SK-N-DZ (cell line): ENCODE measurements around the gene WDR70.
"Not testable (repeated sequence)": the region's sequence is repeated elsewhere in the genome, so short reads cannot be mapped to it uniquely, and the experiment has no call there.

Experiments used
- DNase-seq: peaks from one replicate; pipeline ENCODE4 v3.0.0-alpha.2; 2015; ENCODE audit warnings: low spot score

WDR70 gene

DNA sequence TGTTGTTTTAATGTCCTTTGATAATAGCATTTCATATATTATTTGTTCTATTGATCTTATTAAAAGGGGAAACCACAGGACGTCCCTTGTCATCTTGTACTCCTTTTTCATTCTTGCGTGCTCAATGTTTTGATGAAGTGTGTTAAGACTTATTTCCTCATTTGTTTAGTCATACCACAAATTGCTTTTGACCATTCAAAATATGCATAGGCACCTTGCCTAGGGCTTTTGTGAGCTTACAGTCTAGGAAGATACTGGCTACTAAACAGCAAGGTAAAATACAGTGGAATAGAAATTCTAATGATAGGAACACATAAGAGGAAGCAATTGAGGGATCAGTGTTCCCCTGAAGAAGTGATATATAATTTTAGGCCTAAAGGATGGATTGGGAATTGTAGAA is 190.3 kb downstream of the WDR70 start:
- no peak for DNase-seq

DNA sequence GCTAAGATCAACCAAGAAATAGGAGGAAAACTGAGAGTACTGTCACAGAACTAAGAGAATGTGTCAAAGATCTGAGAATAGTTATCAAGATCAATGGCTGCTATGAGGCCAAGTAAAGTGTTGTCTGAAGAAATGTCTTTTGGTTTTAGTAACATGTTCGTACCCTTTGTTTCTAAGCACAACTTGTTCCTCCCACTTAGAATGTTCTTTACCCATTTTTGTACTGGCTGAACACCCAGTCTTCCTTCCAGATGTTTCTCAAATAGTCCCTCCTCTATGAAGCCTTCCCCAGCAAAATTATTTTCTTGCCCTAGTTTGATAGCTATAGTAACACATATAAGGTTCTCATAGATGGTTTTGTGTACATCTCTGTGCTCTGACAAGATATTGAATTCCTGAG is 191.5 kb downstream of the WDR70 start:
- no peak for DNase-seq

DNA sequence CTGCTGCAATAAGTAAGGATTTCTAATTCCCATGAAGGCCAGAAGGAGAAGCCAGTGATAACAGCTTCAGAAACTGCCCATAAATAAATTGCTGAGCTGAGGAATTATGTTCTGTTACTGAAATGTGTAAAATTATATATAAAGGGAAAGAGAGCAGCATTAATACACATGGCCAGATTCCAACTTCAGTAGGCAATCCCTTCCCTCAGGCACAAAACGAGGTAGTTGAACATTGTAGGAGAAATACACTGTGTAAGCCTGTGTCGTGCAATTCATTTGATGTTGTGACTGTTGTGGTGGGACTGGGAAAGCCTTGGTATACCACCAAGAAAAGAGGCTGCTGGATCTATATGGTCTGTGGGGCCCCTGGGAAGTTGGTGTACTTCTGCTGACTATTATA is 192.9 kb downstream of the WDR70 start:
- DNase-seq, result no peak

DNA sequence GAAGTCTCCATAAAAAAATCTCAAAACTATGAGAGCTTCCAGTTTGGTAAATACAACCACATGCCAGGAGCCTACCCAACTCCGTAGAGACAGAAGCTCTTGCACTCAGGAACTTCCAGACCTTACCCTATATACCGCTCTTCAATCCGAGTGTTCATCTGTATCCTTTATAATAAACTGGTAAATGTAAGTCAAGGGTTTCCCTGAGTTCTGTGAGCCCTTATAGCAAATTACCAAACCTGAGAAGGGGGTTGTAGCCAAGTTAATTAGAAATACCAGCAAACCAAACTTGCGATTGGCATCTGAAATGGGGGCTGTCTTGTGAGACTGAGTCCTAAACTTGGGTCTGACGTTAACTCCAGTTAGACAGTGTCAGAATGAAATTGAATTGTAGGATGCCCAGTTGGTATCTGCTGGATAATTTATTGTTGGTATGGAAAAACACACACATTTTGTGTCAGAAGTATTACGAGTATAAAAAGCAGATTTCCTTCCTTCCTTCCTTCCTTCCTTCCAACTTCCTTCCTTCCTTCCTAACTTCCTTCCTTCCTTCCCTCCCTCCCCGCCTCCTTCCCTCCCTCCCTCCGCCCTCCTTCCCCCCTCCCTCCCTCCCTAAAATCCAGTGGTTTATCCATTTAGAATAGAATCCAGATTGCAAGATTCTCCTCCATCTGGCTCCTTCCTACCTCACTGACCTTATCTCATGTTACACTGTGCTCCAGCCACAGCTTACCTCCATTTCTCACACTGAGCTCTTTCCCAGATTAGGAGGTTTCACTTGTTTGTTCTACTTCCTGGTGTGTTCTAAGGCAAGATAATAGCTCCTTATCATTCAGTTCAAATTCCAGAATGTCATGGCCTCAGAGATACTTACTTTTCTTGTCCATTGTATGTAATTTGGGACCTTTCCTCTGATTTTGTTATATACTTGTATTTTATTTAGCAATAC is 196.7 kb downstream of the WDR70 start:
- DNase-seq, result no peak

DNA sequence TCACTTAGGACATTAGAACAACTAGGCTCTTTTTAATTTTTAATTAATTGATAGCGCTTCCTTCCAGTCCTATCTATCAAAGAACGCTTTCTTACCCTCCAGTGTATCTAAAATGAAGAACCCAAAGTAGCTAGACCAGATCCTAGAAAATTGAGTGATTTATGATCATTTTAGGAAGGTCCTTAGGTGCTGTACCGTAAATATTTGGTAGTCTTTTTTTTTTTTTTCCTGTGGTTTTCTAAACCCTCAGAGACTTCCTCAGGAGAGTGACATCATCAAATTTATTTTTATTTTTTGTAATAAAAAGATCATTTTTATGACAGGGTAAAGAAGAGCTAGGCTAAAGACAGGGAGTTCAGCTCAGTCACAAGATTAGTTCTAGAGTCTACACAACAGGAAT is 197.4 kb downstream of the WDR70 start:
- no peak for DNase-seq

DNA sequence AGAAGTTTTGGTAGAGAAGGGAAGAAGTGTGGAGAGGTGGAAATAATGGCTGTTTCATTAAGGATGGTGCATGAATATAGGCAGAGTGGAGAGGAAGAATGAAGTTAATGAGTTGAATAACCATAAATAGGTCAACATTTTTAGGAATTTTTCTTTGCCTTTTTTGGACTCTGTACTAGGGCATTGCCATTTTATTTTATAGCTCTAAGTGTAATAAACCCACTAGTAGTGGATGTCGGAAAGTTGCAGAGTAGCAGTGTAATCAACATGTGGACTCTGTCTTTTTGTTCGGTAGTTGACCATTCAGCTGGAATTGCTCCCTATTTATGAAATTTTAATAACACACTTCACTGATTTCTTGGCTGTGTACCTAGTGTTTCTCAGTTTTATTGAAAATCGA is 199.1 kb downstream of the WDR70 start:
- DNase-seq, result no peak

DNA sequence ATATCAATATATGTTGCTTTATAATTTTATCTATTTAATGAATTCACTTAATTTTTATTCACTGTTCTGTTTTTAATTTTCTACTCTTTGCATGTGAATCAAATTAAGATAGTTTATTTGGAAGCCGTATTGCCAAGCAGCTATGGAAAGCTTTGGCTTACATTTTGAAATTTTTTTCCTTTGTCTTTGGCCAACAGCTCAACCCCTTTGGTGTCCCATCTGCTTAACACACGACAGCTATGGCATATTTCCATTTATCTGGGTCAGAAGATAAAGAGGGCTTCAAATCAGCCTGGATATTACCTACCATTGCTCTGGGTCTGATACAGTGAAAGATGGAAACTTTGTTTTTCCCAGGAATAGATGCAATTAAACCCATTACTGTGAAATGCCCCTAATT is 201.0 kb downstream of the WDR70 start:
- DNase-seq, result no peak

DNA sequence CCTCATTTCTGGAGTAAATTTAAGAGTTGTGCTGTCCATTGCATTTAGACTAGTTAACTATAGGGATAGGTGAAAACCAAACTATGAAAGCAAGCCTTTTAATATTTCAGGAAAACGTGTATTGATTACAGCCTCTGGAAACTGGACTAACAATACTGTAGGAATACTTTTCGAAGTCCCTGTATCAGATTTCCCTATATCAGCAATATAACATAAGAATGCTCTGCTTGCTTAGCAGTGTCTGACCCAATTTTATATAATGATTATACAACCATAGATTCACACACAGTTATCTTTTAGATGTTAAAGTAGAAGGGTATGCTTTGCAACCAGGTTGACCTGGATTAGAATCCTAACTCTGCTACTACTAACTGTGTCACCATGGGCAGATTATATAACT is 203.1 kb downstream of the WDR70 start:
- no peak for DNase-seq

DNA sequence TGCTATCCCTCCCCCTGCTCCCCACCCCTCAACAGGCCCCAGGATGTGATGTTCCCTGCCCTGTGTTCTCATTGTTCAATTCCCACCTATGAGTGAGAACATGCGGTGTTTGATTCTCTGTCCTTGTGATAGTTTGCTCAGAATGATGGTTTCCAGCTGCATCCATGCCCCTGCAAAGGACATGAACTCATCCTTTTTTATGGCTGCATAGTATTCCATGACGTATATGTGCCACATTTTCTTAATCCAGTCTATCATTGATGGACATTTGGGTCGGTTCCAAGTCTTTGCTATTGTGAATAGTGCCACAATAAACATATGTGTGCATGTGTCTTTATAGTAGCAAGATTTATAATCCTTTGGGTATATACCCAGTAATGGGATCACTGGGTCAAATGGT is 214.2 kb downstream of the WDR70 start:
- not testable (repeated sequence) for DNase-seq

DNA sequence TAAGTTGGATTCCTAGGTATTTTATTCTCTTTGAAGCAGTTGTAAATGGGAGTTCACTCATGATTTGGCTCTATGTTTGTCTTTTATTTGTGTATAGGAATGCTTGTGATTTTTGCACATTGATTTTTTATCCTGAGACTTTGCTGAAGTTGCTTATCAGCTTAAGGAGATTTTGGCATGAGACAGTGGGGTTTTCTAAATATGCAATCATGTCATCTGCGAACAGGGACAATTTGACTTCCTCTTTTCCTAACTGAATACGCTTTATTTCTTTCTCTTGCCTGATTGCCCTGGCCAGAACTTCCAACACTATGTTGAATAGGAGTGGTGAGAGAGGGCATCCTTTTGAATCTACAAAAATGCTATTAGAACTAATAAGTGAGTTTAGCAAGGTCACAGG is 215.7 kb downstream of the WDR70 start:
- DNase-seq, result not testable (repeated sequence)

DNA sequence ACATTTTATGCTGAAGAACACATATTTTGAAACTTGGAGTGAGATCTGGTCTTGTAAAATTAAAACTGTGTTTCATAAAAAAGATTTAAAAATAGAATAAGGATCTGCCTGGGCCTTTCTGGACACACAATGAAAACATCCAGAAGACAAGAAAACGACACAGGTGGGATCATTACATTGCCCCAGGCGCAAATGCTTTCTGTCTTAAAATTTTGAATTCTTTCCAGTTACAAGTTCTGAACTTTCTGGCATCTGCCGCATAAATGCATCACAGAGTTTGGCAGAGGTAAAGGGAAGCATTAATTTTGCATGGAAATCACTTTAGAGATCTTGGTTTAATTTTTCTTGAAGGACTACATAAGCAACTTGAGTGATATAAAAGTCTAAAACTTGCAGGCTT is 219.6 kb downstream of the WDR70 start:
- no peak for DNase-seq

DNA sequence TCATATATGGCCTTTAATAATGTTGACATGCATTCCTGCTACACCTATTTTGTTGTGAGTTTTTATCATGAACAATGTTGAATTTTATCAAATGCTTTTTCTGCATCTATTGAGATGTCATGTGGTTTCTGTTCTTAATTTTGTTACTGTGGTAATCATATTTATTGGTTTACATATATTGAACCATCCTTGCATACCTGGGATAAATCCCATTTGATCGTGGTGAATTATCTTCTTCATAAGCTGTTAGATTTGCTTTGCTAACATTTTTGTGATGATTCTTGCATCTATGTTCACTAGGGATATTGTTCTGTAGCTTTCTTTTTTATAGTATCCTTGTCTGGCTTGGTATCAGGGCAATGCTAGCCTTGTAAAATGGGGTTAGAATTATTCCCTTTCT is 222.0 kb downstream of the WDR70 start:
- no peak for DNase-seq

DNA sequence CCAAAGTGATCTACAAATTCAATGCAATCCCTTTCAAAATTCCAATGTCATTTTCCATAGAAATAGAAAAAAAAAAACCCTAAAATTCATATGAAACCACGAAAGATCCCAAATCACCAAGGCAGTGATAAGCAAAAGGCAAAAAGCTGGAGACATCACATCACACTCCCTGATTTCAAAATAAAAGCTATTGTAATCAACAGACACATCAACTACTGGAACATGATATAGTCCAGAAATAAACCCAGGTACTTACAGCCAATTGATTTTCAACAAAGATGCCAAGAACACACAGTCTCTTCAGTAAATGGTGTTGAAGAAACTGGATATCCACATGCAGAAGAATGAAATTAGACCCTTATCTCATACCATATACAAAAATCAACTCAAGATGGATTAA is 224.0 kb downstream of the WDR70 start:
- DNase-seq, result no peak

DNA sequence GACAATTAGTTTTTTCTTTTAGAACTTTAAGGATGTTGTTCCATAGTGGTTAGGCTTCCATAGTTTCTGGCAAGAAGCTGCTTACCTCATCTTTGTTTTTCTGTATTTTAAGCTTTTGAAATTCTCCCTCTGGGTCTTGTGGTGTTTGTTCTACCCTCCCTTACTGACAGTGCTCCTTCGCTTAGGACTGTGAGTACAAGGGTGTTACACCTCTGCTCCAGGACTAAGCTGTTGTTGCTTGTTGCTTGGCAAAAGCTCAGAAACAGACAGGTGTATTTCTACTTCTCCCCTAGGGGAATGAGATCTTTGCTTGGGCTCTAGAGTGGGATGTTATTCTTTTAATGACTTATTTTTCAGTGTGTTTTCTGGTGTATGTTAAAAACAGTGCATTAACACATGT is 225.2 kb downstream of the WDR70 start:
- no peak for DNase-seq

DNA sequence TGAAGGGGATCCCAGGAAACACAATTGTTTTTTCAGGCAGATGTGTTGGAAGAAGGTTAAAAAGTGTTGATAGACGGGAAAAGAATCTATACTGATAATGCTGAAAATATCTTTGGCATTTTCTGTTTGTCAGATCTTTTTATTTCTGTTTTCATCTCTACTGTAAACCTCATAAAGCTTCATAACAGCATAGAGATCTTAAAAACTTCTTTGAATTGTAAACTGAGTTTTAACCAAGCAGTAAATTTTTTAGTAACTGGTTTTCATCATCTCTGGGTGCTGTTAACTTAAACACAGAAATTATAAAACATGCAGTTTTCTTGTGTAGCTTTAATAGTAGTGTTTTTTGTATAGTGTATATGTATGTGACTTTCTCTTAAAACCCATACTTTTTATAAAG is 227.0 kb downstream of the WDR70 start:
- no peak for DNase-seq

DNA sequence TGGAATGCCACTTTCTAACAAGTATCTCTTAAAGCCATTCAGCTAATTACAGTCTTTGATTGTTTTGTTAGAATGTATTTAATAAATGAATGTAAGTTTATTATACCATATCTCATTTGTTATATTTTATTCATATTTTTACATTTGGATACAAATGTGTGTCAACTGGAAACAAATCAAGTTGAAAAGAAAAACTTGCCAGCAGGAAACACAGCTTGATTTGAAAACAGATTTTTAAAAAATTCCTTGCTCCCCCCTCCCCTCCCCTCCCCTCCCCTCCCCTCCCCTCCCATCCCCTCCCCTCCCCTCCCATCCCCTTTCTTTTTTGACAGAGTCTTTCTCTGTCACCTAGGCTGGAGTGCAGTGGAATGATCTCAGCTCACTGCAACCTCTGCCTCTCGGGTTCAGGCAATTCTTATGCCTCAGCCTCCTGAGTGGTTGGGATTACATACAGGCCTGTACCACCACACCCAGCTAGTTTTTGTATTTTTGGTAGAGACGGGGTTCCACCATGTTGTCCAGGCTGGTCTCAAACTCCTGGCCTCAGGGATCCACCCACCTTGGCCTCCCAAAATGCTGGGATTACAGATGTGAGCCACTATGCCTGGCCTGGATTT is 227.6 kb downstream of the WDR70 start:
- DNase-seq, result no peak

DNA sequence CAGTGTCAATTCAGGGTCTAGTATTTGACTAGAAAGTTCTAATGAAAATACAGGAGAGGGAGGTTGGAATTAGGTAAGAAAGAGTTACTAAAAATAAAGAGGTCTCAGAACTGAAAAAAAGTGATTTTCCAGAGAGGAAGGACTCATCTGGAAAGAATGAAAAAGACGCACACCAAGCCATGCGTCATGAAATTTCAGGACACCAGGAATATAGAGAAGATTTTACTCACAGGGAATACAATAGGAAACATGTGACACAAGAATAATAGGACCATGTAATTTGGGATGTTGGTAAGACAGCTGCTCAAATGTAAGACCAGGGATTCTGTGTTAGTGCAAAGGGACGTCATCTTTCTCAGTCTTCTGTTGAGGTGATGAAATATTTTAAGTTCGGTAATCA is 236.1 kb downstream of the WDR70 start:
- no peak for DNase-seq

DNA sequence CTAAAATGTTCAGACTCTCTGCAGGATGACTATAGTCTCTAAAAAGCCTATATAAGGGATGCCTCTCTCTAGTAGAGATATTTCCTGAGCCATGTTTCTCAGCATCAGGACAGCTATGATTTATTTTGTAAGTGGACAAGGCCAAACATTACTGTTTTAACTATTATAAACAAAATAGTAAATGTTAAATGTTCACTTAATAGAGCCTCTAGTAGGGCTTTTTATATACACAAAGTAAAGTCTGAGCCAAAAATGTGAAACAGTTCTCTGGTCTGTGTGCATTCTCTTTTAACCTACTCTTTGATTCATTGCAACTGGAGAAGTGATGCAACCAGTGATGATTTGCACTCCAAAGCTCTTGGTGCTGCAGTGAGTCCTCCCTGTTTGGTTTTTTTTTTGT is 240.2 kb downstream of the WDR70 start:
- no peak for DNase-seq

DNA sequence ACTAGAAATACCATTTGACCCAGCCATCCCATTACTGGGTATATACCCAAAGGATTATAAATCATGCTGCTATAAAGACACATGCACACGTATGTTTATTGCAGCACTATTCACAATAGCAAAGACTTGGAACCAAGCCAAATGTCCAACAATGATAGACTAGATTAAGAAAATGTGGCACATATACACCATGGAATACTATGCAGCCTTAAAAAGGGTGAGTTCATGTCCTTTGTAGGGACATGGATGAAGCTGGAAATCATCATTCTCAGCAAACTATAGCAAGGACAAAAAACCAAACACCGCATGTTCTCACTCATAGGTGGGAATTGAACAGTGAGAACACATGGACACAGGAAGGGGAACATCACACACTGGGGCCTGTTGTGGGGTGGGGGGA is 243.2 kb downstream of the WDR70 start:
- DNase-seq, result not testable (repeated sequence)

DNA sequence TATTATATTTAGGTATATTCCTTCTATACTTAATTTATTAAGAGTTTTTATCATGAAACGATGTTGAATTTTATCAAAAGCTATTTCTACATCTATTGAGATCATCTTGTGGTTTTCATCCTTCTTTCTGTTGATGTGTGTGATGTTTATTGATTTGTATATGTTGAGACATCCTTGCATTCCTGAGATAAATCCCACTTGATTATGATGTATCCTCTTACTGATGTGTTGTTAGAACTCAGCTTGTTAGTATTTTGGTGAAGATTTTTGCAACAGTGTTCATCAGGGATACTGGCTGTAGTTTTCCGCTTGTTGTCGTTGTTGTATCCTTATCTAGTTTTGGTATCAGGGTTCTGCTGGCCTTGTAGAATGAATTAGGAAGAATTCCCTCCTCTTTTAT is 247.1 kb downstream of the WDR70 start:
- no peak for DNase-seq

DNA sequence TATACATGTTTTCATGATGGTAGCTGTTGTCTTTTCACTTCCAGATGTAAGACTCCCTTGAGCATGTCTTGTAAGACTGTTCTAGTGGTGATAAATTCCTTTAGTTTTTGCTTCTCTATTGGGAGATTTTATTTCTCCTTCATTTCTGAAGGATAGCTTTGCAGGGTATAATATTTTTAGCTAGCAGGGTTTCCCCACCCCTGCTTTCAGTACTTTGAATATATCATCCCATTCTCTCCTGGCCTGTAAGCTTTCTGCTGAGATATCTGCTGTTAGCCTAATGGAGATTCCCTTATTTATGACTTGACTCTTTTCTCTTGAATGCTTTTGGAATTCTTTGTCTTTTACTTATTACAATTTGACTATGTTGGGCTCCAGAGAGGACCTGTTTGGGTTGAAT is 249.8 kb downstream of the WDR70 start:
- DNase-seq, result no peak

DNA sequence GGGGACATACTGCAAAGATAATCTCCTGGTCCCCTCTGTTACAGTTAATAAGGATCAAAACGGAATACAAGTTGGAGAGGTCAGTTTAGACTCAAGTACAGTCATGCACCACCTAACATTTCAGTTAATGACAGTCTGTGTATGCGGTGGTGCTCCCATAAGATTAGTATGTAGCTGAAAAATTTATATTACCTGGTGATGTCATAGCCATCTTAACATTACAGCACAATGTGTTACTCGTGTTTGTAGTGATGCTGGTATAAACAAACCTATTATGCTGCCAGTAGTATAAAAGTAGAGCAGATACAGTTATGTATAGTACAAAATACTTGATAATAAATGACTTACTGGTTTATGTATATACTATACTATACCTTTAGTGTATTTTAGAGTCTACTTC is 252.8 kb downstream of the WDR70 start:
- no peak for DNase-seq

DNA sequence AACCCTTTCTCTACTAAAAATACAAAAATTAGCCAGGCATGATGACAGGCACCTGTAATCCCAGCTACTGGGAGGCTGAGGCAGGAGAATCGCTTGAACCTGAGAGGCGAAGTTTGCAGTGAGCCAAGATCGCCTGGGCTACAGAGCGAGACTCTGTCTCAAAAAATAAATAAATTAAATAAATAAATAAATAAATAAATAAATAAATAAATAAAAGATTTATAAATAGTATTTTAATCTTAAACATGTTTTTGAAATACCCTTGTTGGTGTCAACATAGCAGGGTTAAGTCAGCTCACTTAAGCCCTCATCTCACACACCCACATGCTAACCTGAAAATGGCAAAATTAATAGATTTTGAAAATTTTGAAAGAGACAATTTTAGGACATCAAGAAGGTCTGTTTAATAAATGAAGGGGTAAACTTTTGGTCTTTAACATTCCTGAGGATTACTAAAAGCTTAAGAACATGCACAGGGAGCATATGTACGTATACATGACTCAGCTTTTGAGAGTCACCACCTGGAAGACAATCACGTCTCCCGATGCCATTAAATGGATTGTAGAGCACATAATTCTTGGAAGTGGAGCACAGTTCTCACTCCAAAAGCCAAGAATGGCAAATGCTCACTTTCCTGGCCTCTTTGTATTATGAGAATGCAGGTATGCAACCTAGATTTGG is 258.2 kb downstream of the WDR70 start:
- no peak for DNase-seq
